ENCODE measurements around the gene NXPE3.
A peak's percentile ranks its signal among the peaks of the same experiment; 100 is the strongest.

NXPE3 gene

DNA sequence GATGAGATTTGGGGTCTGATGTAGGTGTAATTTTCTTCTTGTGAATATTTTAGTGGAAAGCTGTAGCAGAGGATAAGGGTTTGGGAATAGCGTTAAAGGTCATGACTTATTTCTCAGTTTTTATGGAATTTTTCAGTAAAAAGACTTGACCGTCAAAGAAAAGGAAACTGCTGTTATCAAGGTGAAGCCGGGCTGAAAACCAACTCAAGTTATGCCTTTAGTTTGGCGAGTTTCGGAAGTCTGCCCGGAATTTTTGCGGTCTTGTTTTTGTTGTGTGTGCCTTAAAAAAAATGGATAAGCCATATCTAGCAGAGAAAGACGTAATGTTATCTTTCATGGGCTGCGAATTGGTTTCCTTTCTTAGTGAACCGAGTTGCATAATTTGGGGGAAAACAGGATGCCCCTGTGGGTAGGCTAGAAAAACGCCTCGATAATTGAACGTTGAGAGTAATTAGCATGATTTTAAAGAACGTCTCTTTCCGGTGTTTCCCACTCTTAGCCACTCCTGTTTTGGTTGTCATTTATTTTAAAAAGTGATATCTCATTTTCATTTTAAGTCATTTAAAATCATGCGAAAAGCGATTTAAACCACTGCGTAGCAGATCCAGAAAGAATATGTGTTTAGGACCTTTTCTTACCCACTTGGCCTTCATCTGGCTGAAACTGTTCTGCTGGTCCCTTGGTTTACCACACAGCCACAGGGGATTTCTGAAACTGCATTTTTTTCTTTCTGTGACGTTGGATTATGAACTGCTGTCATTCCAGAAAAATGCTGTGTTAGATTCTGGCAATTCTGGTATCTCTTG is 71.4 kb downstream of the NXPE3 start:
- in situ Hi-C loops (cut with MboI; ENCODE audit: low pct_unique_long_range_greater_than_20kb, low sequenced_read_pairs, unreplicated experiment): no loop called here
- TF ChIP-seq, protein P1, sequence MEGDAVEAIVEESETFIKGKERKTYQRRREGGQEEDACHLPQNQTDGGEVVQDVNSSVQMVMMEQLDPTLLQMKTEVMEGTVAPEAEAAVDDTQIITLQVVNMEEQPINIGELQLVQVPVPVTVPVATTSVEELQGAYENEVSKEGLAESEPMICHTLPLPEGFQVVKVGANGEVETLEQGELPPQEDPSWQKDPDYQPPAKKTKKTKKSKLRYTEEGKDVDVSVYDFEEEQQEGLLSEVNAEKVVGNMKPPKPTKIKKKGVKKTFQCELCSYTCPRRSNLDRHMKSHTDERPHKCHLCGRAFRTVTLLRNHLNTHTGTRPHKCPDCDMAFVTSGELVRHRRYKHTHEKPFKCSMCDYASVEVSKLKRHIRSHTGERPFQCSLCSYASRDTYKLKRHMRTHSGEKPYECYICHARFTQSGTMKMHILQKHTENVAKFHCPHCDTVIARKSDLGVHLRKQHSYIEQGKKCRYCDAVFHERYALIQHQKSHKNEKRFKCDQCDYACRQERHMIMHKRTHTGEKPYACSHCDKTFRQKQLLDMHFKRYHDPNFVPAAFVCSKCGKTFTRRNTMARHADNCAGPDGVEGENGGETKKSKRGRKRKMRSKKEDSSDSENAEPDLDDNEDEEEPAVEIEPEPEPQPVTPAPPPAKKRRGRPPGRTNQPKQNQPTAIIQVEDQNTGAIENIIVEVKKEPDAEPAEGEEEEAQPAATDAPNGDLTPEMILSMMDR (IDR thresholded peaks at IDR 0.05; ENCODE audit: extremely low read depth, insufficient read depth, missing control alignments): no peak
- DNase-seq (ENCODE audit: low spot score): peak; percentile 56

DNA sequence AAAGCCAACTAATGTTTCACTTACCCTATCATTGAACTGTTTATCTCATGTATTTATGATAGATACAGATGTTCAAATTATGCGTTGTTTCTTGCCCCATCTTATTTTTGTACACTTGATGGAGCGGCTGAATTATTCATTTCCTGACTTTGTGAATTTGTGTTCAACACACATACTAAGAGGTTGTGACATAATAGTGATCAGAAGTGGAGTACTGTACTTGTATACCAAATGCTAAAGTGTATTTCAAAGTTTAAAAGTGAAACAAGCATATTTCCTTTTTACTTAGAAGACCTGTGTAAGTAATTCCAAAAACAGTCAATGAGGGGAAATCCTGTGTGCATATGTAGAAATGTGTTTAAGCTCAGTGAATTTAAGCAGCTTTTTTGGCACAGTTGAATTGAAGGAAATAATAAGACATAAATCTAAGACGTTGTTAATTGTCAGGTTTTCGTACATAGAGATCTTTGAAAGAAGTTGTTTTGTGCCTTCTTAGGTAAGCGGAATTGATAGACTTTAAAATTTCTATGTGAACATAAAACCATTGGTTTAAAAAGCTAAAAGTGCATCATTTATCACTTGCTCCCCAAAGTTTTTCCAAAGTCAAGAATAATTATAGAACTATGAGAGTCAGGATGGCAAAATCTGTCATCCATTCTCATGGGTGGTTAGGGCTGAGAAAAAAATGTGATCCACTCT is 72.2 kb downstream of the NXPE3 start:
- TF ChIP-seq, protein P1 (IDR thresholded peaks at IDR 0.05; ENCODE audit: extremely low read depth, insufficient read depth, missing control alignments): no peak
- DNase-seq (ENCODE audit: low spot score): no peak
- in situ Hi-C loops (cut with MboI; ENCODE audit: low pct_unique_long_range_greater_than_20kb, low sequenced_read_pairs, unreplicated experiment): no loop called here

DNA sequence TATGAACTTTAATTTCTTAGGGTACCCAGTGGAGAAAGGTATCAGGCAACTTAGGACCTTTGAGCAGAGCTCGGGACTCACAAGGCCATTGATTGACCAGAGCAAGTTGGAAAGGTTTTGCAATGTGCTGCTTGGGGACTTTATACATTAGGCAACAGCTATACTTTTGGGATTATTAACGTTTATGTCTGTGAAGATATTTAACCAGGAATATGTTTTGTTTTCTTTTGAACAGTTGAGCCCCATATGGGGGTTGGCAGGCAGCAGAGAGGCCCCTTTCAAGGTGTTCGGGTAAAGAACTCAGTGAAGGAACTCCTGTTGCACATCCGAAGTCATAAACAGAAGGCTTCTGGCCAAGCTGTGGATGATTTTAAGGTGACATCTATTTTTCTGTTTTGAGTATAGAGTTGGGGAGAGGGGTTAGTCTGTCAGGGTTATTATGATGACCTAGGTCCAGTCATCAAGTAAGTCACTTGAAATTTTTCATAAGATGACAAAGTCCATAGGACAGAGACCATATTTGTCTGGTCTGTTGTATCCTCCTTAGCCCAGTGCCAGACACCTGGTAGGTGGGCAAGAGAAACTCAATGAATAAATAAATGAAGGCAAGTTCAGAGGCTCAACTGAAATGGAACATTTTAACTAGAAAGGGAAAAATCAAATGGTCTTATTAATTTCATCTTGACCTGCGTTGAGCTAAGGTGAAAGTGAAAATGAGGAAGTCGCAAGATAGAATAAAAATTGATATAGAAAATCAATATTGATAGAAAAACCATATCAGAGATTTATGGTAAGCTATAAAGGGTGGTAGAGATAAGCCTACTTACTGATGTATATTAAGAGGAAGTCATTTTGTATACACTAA is 73.1 kb downstream of the NXPE3 start:
- no peak for DNase-seq (ENCODE audit: low spot score)
- in situ Hi-C loops (cut with MboI; ENCODE audit: low pct_unique_long_range_greater_than_20kb, low sequenced_read_pairs, unreplicated experiment): no loop called here

DNA sequence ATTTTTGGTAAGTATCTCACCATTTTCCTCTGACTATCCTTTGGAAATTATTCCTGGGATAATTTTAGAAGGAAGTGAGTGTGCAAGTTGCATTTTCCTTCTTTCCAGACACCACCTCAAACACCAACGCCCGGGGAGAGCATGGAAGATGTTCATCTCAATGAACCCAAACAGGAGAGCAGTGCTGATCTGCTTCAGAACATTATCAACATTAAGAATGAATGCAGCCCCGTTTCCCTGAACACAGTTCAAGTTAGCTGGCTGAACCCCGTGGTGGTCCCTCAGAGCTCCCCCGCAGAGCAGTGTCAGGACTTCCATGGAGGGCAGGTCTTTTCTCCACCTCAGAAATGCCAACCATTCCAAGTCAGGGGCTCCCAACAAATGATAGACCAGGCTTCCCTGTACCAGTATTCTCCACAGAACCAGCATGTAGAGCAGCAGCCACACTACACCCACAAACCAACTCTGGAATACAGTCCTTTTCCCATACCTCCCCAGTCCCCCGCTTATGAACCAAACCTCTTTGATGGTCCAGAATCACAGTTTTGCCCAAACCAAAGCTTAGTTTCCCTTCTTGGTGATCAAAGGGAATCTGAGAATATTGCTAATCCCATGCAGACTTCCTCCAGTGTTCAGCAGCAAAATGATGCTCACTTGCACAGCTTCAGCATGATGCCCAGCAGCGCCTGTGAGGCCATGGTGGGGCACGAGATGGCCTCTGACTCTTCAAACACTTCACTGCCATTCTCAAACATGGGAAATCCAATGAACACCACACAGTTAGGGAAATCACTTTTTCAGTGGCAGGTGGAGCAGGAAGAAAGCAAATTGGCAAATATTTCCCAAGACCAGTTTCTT is 74.2 kb downstream of the NXPE3 start:
- DNase-seq (ENCODE audit: low spot score): no peak
- in situ Hi-C loops (cut with MboI; ENCODE audit: low pct_unique_long_range_greater_than_20kb, low sequenced_read_pairs, unreplicated experiment): no loop called here
- TF ChIP-seq, protein P1 (IDR thresholded peaks at IDR 0.05; ENCODE audit: extremely low read depth, insufficient read depth, missing control alignments): no peak

More for the DNA sequence above, 73.1 kb downstream of the NXPE3 start:
- TF ChIP-seq, protein P1 (IDR thresholded peaks at IDR 0.05; ENCODE audit: extremely low read depth, insufficient read depth, missing control alignments): no peak

DNA sequence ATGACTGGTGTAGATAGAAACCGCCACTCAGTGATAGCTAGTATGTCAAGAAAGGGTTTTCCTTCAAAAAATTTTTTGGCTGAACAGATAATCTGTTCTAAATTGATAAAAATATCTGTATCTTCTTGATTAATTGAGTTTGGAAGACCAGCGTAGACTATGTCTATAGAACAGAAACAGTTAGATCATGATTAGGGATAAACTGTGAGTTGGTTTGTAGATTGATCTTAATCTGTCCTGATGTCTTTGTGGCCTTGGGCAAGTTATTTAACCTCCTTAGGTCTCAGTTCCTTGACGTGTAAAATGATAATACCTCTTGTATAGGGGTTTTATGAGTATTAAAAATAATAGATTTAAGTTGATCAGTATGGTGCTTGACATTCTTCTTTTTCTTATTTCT is 75.0 kb downstream of the NXPE3 start:
- in situ Hi-C loops (cut with MboI; ENCODE audit: low pct_unique_long_range_greater_than_20kb, low sequenced_read_pairs, unreplicated experiment): no loop called here
- no peak for DNase-seq (ENCODE audit: low spot score)
- TF ChIP-seq, protein P1 (IDR thresholded peaks at IDR 0.05; ENCODE audit: extremely low read depth, insufficient read depth, missing control alignments): no peak

Data from GM13977 (cell line).